Mucosa of descending colon (tissue), 3 donors: Measurements from ENCODE around the gene SUSD3. TPM values are rescaled to one million over a fixed set of nuclear protein-coding genes. Genes with fewer than 3 reads are reported as not detected.

Source experiments
- ATAC-seq: fragments of 200-7000 bp; cut with Tn5 transposase; one replicate; pipeline ENCODE4 v1.9.1; 2020; ENCODE audit warnings: mild to moderate bottlenecking, moderate library complexity
- DNase-seq, 3 donors: peaks; one replicate each; pipeline ENCODE4 v3.0.0-alpha.2; 2020
- H3K36me3 ChIP-seq: fragments of 200-600 bp; one replicate; pipeline ENCODE4 v1.8.0; 2021; ENCODE audit warnings: low read depth, mild to moderate bottlenecking
- H3K4me1 ChIP-seq: fragments of 200-600 bp; one replicate; pipeline ENCODE4 v1.8.0; 2021; ENCODE audit warnings: low read depth, mild to moderate bottlenecking
- H3K4me3 ChIP-seq: fragments of 200-600 bp; one replicate; pipeline ENCODE4 v1.8.0; 2021; ENCODE audit warnings: mild to moderate bottlenecking
- H3K9me3 ChIP-seq: fragments of 200-600 bp; one replicate; pipeline ENCODE4 v1.8.0; 2021; ENCODE audit warnings: mild to moderate bottlenecking
- intact Hi-C, 2 donors: fragments of 100-400 bp; cut with DNase I in 1 of 2; cut with micrococcal nuclease in 1 of 2; formaldehyde crosslinking; loops; one replicate each; pipeline versions ENCODE4 v1.11.0 to v1.11.1; 2022; cut with DNase I, micrococcal nuclease
- total RNA-seq, 3 donors: library from RNA; stranded (reverse); fragmentation: NEBNext Ultra II Directional in 2 of 3; extraction: Animal tissue kit (Norgen Biotek cat#: 25700) in 2 of 3; gene quantifications; one replicate each; pipeline versions ENCODE4 v1.2.1 to v1.2.4, GENCODE V29; 2021 to 2023
- TF ChIP-seq, protein P1 (sequence below): fragments of 200-600 bp; IDR thresholded peaks from one replicate; pipeline ENCODE4 v1.8.0; 2022; ENCODE audit warnings: antibody characterized with exemption, mild to moderate bottlenecking
- donor health status: DM: no; HTN: no; CAD: no; lungs with moderate emphysema.
- donor health status: DM: no; HTN: no; CAD: no.
- donor health status: DM: no; HTN: yes; CAD: no.

Gene SUSD3
- total RNA-seq, 3 donors from 2014 or later, result 1.2 to 2.5 (median 1.8) TPM

DNA sequence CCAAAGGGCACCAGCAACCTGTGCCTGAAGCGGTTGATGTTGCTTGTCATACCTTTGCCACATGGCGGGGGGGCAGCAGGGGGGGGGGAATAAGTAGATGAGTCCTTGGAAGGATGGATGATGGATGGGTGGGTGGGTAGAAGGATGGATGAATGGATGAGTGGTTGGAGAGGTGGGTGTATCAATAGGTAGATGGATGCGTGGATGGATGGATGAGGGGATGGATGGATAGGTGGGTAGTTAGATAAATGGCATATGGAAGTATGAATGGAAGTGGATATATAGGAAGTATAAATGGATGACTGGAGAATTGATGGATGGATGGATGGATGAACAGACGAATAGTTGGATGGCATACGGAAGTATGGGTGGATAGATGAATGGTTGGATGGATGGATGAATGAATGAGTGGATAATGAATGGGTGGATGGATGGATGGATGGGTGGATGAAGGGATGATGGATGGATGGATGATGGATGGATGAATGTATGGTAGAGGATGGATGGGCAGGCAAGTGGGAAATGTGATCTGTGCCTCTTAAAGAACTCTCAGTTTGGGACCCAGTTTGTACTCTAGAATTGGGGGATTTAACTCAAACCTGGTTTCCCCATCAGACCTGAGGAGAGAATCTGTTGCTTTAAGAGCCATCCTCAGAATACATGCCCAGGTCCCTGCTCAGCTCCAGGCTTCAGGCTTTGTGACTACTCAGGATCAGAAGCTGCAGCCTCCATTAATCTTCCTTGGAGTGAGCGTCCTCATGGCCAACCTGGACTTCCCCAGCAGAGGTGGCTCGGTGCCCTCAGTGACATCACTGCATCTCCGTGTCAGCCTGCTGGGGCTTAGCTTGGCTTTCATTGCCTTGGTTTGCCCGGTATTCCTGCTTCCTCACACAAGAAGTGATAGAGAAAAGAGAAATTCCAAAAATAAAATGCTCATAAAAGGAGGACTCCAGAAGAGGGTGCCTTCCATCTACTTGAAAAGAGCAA, 27.6 kb upstream of the SUSD3 start:
- ATAC-seq (no peak), DNase-seq (no peak)
- Histone ChIP-seq H3K4me3 (no peak overlapping the region), H3K9me3 (no peaks in the 10 kb centered on the region), H3K36me3 (no peaks in the 10 kb centered on the region), H3K4me1 (no peaks in the 10 kb centered on the region)
- TF ChIP-seq, protein P1, sequence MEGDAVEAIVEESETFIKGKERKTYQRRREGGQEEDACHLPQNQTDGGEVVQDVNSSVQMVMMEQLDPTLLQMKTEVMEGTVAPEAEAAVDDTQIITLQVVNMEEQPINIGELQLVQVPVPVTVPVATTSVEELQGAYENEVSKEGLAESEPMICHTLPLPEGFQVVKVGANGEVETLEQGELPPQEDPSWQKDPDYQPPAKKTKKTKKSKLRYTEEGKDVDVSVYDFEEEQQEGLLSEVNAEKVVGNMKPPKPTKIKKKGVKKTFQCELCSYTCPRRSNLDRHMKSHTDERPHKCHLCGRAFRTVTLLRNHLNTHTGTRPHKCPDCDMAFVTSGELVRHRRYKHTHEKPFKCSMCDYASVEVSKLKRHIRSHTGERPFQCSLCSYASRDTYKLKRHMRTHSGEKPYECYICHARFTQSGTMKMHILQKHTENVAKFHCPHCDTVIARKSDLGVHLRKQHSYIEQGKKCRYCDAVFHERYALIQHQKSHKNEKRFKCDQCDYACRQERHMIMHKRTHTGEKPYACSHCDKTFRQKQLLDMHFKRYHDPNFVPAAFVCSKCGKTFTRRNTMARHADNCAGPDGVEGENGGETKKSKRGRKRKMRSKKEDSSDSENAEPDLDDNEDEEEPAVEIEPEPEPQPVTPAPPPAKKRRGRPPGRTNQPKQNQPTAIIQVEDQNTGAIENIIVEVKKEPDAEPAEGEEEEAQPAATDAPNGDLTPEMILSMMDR, result no peak
- intact Hi-C loops, result no loop called here

DNA sequence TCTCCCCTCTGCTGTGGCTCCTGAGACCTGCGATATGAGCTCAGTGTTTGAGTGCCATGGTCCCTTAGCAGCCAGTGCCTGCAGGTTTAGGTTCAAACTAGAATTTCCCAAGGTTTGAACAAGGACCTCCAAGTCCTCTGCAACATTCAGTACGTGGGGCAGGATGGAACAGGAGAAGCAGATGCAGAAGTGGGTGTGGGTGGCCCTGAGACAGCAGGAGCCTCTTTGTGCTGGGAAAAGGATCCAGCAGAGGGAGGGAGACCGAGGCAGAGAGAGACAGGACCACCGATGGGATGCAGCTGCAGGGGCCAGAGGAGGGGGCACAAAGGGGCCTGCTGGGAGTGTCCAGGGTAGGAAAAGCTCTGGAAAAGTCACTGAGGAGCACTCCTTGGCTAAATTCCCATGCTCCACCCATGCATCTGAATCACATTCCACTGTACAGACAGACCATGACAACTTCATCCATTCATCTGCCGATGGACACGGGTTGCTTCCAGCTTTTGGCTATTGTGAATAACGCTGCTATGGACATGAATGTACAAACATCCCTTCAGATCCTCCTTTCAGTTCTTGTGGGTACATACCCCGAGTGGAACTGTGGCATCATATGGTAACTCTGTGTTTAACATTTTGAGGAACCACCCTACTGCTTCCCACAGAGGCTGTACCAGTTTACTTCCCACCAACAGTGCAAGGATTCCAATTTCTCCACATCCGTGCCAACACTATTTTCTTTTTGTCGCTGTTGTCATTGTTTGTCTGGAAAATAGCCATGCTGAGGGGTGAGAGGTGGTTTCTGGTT, 26.7 kb upstream of the SUSD3 start:
- H3K4me3 ChIP-seq, result no peak overlapping the region
- TF ChIP-seq, protein P1, result no peak
- DNase-seq (no peak), ATAC-seq (no peak)
- H3K4me1 ChIP-seq, result no peaks in the 10 kb centered on the region
- no peaks in the 10 kb centered on the region for H3K36me3 ChIP-seq
- intact Hi-C loops, result no loop called here
- no peaks in the 10 kb centered on the region for H3K9me3 ChIP-seq

DNA sequence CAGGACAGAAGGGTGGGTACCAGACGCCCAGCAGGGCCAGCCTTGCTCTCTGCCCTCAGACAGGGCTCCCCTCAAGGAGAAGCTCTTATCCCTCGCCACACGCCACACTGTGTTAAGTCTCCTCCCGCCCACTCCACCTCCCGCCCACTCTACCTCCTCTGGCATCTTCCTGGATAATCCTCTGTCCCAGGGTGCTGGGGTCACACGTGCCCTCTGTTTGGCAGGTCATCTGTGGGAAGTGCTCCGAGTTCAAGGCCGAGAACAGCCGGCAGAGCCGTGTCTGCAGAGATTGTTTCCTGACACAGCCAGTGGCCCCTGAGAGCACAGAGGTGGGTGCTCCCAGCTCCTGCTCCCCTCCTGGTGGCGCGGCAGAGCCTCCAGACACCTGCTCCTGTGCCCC, 26.0 kb upstream of the SUSD3 start:
- Histone ChIP-seq H3K9me3 (no peaks in the 10 kb centered on the region), H3K4me1 (no peaks in the 10 kb centered on the region), H3K36me3 (no peaks in the 10 kb centered on the region), H3K4me3 (no peak overlapping the region)
- no peak for ATAC-seq
- no peak for DNase-seq
- TF ChIP-seq, protein P1, result no peak
- intact Hi-C loops, result no loop called here

DNA sequence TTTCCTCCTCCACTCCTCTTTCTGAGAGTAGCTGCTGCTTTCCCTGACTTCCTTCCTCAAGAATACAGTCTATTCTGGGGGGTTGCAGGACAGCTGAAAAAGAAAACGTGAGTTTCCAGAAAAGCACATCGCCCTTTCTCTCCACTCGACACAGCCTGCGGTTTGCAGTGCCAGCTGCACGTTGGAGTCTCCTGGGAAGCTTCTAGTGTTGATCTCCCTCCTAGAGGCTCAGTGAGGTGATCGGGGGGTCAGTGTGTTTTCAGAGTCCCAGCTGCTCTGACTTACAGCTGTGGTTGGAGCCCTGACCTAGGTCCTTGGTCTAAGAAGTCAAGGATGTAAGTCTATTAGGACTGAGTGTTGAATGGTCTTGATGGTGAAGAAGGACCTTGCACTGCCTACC, 25.0 kb upstream of the SUSD3 start:
- ATAC-seq (no peak), DNase-seq (no peak)
- Histone ChIP-seq H3K9me3 (no peaks in the 10 kb centered on the region), H3K4me3 (no peak overlapping the region), H3K36me3 (no peaks in the 10 kb centered on the region), H3K4me1 (no peaks in the 10 kb centered on the region)
- TF ChIP-seq, protein P1, result no peak
- intact Hi-C loops, result no loop called here

DNA sequence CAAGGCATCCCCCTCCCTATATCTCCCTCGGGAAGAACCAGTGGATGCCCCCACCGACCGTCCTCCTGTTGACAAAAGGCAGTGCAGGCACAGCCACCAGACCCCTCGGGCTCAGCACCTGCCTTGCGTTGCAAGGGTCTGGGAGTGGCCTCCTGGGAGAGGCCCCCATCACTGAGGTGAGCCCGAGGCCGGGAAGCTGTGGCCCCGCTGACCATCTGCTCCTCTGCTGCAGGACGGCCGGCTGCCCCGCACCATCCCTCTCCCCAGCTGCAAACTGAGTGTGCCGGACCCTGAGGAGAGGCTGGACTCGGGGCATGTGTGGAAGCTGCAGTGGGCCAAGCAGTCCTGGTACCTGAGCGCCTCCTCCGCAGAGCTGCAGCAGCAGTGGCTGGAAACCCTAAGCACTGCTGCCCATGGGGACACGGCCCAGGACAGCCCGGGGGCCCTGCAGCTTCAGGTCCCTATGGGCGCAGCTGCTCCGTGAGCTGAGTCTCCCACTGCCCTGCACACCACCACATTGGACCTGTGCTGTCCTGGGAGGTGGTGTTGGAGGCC, 23.3 kb upstream of the SUSD3 start:
- Histone ChIP-seq H3K9me3 (no peaks in the 10 kb centered on the region), H3K4me1 (no peaks in the 10 kb centered on the region), H3K4me3 (no peak overlapping the region), H3K36me3 (no peaks in the 10 kb centered on the region)
- TF ChIP-seq, protein P1, result no peak
- no peak for ATAC-seq
- DNase-seq, result no peak
- intact Hi-C loops, result no loop called here
